DMS 273 (cell line): ENCODE data around the gene DKK3.

Experiments used
- DNase-seq: peaks from one replicate; lab custom pipeline; 2025; ENCODE audit not compliant: unreplicated experiment; lab: John Stamatoyannopoulos, UW

Gene DKK3

DNA sequence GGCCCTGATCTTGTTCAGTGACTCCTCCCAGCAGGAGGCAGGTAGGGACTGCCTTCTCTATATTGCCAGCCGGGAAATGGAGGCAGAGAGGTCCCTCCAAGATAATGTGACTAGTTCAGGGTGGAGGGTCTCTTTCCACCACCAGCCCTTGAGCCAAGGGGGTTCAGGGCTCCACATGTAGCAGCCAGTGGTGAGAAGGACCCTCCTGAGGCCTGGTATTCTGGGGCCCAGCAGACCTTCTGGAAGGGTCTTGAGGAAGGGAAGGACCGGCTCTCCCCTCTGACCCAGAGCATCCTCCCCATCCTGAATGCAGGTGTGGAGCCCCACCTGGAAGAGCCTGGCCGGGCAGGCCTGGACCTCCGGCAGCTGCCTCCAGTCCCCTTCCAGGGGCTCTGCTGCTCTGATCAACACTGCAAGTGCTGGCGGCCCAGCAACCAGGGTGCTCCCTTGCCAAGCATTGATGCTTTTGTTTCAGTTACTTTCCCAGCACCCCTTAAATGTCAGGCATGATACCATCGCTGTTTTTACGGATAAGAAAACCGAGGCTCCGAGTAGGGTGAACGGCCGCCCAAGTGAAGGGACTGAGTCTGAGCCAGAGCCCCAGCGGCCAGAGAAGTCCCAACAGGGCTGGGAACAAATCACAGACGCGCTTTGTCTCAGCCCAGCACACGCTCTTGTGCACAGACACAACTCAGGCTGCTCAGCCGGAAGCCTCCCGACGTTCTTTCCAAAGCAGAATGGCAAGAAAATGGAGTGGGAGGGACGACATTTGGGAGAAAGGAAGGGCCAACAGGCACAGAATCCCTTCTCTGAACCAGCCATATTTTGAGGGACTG, 38.8 kb downstream of the DKK3 start:
- DNase-seq, result no peak

DNA sequence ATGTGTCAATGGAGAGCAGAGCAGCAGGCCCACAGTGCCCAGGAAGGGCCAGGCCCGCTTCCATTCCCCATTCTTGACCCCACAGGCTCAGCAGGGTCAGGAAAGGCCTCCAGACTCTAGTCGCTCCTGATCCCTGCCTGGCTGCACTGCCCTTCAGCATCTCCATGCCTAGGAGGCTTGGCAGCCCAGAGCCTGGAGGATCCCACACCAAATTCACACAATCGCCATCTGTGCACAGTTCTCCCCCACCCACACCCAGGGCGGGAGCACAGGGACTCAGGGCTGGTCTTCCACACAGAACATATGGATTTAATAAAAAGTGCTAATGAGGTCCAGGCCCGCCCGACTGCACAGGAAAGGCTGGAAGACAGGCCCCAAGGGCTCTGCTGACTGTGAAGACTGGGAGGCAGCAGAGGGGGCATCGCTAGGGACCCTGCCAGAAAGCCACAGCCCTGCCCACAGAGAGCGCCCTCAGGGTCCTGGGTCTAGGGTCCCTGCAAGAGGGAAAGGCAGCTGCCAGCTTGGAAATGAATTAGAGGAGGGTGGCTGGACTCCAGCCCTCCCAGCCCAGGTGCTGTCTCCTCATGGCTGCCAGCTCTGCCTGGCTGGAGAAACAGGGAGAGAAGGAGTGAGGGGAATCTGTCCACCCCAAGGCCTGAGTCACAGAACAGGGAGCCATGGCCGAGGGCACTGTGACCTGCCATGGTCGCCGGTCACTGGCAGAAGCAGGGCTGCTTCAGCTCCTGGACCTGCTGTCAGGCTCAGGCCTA, 39.7 kb downstream of the DKK3 start:
- DNase-seq, result peak; percentile 94

DNA sequence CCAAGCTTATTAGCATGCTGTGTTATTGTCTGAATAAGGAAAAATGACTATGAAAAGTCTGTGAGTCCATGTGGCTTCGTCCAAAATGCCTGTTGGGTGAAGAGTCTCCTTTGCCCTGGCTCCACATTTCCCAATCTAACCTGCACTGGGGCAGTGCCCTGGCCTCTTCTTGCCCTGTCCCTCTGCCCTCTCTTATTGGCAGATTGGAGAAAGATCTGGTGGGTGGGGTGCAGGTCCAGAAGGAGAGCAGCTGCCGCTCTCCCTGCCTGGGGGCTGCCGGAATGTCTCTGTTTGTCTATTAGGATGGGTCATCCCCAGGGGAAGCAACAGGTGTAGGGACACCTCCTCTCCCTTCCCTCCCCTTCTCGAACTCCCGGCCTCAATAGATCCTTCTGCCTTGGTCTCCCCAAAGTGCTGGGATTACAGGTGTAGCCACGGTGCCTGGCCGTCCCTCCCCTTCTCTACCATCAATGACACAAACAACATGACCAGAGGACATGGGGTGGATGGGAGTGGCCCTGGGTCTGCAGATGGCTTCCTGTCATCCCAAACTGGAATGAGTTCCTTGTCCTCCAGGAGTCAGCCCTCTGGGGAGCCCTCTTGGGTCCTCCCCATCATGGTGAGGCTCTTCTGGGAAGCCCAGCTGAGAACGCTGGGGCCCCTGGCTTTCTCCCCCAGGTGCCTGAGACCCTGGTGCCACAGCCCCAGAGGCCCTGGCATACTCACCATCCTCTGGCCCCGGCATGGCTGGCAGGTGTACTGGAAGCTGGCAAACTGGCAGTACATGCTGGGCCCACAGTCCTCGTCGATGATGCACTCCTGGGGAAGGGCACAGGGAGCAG, 40.5 kb downstream of the DKK3 start:
- peak; percentile 79 for DNase-seq

DNA sequence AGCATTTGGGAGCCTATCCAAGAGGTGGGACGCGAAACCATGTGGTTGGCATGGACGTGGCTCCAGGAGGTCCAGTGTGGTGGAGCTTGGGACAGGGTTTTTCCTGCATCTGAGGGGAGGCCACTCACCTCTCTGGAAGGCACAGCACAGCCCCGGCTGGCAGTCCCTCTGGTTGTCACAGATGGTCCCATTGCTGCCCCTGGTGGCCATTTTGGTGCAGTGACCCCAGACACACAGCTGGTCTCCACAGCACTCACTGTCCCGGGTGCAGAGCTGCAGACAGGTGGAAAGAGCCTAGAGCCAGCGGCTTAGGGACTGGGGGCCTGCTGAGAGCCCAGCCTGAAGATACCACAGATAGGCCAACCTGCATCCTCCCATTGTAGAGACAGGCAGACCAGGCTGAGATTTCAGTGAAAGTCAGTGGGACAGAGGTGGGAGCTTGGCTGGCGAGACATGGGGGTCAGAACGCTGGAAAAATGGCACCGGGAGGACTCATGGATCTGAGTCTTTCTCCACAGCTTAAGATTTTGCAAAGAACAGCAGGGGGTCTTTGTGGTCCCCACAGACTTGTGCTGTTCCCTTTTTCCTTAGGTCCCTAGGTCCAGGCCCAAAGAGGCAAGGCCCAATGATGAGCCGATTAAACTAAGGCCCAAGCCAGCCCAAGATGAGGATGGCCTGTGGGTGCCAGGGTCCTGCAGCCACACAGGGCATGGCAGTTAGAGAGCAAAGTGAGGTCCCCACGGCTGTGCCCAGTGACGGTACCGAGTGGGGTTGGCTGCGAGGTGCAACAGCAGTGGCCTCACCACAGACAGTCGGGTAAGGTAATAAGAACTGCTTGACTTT, 41.4 kb downstream of the DKK3 start:
- DNase-seq, result peak; percentile 83

DNA sequence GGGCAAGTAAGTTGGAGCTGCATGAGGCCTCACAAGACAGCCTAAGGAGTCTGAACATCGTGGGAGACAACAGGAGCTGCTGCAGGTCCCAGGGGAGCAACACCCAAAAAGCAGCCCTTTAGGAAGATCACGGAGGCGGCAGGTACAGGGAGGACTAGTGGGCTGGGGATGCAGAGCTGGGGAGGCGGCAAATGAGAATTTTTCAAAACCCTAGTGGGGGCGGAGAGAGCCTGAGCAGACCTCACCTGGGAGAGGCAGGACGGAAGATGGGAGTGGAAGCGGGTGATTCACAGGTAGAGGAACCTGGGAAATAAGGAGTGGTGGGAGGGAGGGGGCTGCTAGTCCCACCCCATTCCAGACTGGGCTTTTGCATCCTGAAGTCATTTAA, 42.1 kb downstream of the DKK3 start:
- no peak for DNase-seq

DNA sequence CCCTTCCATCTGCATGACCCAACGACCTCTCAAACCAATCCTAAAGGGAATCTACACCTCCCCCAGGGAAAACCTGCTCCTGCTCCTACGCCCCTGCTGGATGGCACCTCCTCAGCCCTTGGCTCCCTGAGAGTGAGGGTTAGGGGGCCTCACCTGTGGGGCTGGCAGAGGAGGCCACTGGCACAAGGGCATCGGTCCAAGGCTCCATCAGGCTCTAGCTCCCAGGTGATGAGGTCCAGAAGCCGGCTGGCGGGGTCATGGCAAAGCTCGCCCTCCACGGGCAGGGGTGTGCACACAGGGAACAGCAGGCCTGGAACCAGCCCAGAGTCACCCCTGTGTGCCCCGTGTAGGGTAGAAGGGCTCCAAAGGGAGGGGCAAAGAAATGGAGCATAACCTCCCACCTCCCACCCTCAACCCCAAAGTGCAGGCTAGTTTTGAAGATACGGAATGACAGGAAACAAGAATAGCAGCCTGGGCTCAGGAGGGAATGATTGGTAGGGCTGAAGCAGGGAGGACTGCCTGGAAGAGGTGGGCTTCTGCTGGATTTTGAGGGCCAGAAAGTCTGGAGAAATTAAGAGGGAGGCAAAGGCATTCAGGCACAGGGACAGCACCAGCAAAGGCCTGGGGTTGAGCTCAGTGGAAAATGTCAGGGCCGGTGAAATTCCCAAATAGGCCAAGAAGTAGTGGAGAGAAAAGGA, 42.6 kb downstream of the DKK3 start:
- no peak for DNase-seq

DNA sequence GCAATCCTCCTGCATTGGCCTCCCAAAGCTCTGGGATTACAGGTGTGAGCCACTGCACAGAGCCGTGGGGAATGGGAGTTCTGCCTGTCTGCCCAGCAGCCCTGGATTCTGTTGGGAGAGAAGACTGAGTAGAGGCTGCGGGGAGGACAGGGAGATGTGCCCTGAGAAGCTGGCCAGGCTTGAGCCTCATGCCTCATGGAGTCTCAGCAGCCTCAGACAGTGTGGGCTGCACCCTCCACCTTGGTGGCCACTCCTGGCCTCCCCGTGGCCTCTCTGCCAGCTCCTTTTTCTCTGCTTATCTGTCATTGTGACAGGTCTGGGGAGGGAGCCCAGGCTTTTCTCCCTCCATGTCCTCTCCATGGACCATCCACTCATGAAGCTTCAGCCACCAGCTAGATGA, 43.2 kb downstream of the DKK3 start:
- no peak for DNase-seq

DNA sequence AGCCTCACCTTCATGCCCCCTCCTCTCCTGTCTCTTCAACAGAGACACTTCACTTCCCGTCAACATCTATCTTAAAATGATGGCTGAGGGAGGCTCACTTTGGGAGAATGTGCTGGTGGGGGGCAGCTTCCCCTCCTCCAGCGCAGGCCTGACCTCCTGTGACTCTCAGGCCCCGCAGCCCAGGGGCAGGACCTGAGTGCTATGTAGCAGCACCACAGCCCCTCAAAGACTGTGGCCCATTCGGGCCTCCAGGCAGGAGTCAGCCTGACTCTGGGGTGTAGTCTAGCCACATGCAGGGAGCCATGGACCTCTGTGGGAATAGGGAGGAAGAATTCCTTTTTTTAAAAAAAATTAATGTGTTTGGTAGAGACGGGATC, 43.7 kb downstream of the DKK3 start:
- DNase-seq, result no peak

DNA sequence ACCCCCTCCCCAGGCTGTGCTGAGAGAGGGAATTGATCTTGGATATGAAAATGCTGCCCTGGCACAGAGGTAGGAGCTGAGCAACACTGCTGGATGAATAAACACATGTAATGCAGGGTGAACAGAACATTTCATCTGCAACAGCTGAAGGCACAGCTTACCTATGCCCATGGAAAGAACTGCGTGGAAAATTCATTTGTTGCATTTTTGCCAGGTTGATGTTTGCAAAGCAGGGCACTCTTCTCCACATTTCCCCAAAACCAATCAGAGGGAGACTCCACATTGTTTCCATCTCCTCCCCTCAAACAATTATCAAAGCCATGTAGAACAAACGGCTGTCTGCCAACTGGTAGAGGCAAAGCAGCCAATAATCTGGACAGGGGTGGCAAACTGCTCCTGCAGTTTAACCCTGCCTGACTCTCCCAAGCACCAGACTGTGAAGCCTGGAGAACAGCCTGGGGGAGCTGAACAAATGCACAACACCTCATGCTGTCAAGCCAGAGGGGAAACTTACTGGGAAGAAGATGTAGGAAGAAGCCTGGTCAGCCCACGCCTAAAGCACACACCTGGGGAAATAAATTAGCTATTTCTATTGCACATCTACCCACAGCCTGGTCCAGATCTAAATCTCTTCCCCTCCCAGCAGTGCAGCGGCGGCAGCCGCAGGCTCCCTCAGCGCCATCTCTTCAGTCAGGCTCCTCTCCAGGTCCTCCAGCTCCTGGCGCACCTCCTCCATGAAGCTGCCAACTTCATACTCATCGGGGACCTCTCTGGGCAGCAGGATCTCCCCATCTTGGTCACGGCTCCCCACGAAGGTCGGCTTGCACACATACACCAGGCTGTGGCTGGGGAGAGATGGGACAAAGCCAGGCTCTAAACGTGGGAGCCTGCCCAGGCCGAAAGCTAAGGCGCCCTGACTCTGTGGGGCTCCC, 44.3 kb downstream of the DKK3 start:
- peak; percentile 32 for DNase-seq

DNA sequence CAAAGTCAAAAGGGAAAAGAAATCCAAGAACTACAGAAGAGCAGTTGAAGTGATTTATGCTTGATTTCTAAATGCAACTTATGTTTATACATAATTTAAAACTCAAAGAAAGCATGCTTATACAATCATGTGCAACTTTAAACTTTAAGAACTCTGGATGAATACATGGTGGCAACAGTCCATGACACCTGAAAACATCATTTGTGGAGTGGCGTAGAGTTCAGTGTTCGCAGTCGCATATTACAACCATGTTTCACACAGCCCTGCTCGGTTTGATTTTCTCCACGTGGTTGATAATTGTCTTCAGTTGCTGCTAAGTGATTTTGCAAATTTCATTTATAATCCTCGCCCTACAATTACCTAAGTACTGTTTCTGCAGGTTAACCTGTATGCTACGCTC, 45.4 kb downstream of the DKK3 start:
- DNase-seq, result no peak

DNA sequence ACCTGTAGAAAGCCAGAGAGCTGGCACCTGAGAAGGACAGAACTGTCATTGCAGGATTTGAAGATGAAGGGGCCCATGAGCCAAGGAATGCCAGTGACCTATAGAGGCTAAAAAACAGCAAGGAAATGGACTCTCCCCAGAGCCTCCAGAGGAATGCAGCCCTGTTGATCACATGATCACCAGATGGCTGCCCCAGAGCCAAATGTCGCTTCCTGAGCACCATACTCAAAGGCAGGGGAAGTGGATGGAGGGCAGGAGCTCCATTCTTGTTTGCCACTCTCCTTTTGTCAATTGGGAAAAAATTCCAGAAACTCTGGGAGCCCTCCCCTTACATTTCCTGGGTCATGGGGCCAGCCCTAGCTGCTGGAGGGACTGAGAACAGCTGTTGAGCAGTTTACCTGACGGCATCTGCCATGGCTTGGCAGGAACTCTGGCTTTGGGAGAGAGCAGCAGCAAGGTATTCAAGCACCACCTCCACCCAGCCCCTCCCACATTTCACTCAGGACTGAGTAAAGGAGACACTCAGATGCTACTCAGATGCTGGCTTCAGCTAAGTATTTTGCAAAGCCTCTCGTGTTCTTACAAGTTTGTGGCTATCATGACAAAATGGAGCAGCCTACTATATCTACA, 46.9 kb downstream of the DKK3 start:
- DNase-seq, result peak; percentile 28

DNA sequence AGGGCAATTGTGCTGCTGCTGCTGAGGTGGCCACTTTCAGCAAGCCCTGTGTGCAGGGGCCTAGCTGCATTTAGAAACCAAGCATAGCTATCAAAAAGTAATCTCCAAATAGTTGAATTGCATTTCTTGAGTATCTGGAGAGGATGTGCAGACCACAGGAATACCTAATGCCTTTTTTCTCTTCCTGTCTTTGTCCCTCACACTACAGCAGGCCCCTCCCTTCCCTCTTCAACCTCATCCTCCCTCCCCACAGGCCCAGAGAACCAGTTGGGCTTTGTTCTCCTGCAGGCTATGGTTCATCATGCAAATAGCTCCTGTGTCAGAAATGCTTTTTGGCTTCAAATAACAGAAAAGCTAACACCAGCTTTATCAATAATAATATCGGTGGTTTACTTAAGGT, 47.7 kb downstream of the DKK3 start:
- no peak for DNase-seq

DNA sequence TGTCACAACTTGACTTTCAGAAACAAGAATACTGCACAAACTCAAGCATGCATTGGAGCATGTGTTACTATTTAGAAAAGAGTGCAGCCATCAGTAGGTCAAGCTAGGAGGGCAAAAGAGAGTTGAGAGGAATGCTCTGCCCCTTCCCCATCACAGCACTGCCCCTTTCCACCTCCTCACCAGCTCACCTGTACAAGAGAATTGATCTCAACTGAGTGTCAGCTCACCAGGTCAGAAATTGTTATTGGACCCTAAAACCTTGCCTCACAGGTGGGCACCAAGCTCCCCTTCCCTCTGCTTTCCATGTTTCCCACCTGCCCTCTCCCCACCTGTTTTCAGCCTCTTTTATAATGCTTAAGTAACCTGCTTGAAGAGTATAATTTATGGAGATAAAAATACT, 48.8 kb downstream of the DKK3 start:
- no peak for DNase-seq

DNA sequence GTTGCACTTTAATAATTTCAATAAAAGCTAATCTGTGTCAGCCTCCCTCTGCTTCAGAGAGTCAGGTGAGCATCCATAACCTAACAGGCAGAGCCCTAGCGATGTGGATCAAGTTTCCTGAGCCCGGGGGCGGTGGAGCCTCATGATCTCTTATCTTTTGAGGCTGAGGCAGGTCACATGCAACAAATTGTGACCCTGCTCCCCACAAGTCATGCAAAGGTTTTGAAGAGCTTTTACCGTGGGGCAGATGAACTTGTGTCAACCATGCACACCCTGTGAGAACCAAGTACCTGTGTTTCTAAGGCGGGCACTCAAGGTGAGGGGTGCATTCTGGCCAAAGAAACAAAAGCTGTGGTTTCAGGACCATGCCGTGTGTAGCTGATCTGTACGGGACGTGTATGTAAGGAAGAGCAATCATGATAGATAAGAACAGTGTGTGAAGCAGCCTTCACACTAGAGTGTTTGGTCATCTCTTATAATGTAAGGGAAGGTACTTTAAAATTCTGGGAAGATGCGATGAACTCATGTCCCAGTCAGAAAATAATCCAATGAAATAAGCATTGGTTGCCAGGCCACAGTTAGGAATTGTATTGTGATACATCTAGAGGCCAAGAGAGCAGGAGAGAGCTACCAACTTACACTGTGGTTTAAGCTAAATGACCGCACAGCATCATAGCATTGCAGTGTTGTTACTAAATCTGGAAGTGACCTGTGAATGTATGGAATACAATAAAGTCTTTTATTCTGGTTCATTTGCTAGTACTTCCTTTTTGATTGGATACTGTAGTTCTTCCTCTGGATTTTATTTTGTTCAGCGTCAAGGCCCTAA, 49.8 kb downstream of the DKK3 start:
- no peak for DNase-seq

DNA sequence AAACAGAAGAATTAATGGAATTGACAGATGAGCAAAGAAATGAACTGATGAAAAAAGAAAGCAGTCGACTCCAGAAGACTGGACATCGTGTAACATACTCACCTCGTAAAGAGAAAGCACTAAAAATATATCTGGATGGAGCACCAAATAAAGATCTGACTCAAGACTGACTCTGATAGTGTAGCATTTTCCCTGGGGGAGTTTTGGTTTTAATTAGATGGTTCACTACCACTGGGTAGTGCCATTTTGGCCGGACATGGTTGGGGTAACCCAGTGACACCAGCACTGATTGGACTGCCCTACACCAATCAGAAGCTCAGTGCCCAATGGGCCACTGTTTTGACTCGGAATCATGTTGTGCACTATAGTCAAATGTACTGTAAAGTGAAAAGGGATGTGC, 52.4 kb downstream of the DKK3 start:
- DNase-seq, result no peak

DNA sequence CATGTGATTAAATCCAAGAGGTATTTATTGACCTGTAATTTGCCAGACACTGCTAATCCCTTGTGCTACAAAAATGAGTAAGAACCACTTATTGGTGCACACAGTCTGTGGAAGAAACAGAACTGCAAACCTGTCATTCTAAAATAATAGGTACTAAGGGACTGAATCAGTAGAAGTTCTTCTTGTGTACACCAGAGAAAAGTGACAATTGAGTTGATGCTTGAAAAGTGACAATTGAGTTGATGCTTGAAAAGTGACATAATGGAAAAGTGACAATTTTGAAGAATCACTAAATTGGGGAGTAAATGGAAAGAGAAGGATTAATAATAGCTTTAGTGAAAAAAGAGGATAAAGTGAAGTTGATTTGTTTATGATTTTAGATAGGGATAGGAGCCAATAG, 56.4 kb downstream of the DKK3 start:
- no peak for DNase-seq

DNA sequence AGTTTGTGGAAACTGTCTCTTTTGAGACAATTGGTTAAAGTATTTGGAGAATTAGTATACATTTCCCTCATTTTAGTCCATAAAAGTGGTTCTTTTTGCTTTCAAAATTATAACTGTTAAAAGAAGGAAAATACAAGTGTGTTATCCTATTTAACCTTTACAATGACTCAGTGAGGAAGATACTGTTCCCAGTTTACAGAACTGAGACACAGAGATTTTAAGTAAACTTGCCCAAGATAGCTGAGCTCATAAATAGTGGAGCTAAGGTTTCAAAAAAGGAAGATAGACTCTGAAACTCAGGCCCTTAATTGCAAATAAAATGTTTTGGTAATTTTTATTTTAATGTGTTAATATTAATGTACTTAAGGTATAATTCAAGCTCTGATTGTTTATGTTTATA, 58.9 kb downstream of the DKK3 start:
- no peak for DNase-seq
